HUES64 (cell line): Measurements from ENCODE around the gene ZNF668.

Source experiments
- H3K27ac ChIP-seq: 2 replicates; pipeline ENCODE4 v1.7.0; 2013; ENCODE audit warnings: low read depth, low read length, inconsistent platforms
- H3K27me3 ChIP-seq: 2 replicates; pipeline ENCODE4 v1.6.1; 2013; ENCODE audit warnings: mild to moderate bottlenecking, low read length; ENCODE audit not compliant: insufficient read depth
- H3K36me3 ChIP-seq: 2 replicates; pipeline ENCODE4 v1.6.1; 2013; ENCODE audit warnings: mild to moderate bottlenecking, low read length; ENCODE audit not compliant: insufficient read depth
- H3K4me1 ChIP-seq: 2 replicates; pipeline ENCODE4 v1.6.1; 2013; ENCODE audit warnings: mild to moderate bottlenecking, low read length, moderate library complexity; ENCODE audit not compliant: insufficient read depth
- H3K4me3 ChIP-seq: 2 replicates; pipeline ENCODE4 v1.5.1; 2013; ENCODE audit warnings: mild to moderate bottlenecking, low read length, moderate library complexity
- H3K9ac ChIP-seq: 2 replicates; pipeline ENCODE4 v1.6.1; 2013; ENCODE audit warnings: mild to moderate bottlenecking, low read depth, low read length
- H3K9me3 ChIP-seq: 2 replicates; pipeline ENCODE4 v1.6.1; 2013; ENCODE audit warnings: low read depth, low read length; ENCODE audit not compliant: insufficient read depth
- WGBS: fragments of 150-250, 120-280 bp; methylation state at CpG from one replicate; pipeline ENCODE4 v1.1.7; 2013; ENCODE audit warnings: missing lambda C conversion rate; 5-methylcytosine and 5-hydroxymethylcytosine counted together

The ZNF668 gene

DNA sequence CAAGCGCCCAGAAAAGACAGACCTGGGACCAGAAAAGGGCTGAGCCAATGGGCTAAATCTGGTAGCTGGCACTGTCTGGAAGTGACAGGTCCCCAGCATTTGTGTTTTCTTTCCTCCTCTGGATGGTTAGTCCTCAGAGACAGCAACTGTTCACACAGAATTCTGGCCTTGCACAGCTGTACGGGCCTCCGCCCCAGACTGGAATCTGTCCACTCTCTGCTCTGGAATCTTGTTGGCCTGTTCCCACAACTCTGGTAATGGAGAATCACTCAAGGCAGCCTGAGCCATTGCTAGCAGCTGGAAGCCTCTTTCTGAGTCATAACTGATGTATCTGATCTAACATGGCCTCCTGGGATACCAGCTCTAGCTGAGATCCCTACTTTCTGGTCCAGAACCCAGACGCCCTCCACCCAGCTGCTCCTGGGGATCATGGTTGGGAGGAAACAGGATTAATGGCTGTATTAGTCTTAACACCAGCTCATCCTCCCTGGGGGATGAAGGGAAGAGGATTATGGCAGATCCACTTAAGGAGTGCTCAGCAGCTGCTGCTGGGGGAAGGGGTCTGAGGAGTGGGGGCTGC lies 9.1 kb downstream of the ZNF668 start:
- peaks cover 36% of the 10 kb centered on the region for H3K36me3 ChIP-seq
- H3K9ac ChIP-seq: no peak overlapping the region
- H3K4me3 ChIP-seq: no peak overlapping the region
- no peak overlapping the region for H3K27ac ChIP-seq
- no peaks in the 10 kb centered on the region for H3K9me3 ChIP-seq
- H3K4me1 ChIP-seq: no peaks in the 10 kb centered on the region
- H3K27me3 ChIP-seq: no peaks in the 10 kb centered on the region
- WGBS: 93% methylated on average over 4 of the region's 4 CpGs

GRCh38 chr16:31063843-31064611 lies 10.0 kb downstream of the ZNF668 start:
- Histone ChIP-seq H3K4me1 (no peaks in the 10 kb centered on the region), H3K4me3 (no peak overlapping the region), H3K36me3 (peaks cover 41% of the 10 kb centered on the region), H3K27me3 (no peaks in the 10 kb centered on the region), H3K9ac (no peak overlapping the region), H3K9me3 (no peaks in the 10 kb centered on the region), H3K27ac (no peak overlapping the region)
- 97% methylated on average over 56 of the region's 56 CpGs for WGBS

GRCh38 chr16:31063495-31063842 lies 10.6 kb downstream of the ZNF668 start:
- Histone ChIP-seq H3K27me3 (no peaks in the 10 kb centered on the region), H3K36me3 (peaks cover 41% of the 10 kb centered on the region), H3K27ac (no peak overlapping the region), H3K9ac (no peak overlapping the region), H3K4me1 (no peaks in the 10 kb centered on the region), H3K9me3 (no peaks in the 10 kb centered on the region), H3K4me3 (no peak overlapping the region)
- WGBS: 94% methylated on average over 9 of the region's 9 CpGs

DNA sequence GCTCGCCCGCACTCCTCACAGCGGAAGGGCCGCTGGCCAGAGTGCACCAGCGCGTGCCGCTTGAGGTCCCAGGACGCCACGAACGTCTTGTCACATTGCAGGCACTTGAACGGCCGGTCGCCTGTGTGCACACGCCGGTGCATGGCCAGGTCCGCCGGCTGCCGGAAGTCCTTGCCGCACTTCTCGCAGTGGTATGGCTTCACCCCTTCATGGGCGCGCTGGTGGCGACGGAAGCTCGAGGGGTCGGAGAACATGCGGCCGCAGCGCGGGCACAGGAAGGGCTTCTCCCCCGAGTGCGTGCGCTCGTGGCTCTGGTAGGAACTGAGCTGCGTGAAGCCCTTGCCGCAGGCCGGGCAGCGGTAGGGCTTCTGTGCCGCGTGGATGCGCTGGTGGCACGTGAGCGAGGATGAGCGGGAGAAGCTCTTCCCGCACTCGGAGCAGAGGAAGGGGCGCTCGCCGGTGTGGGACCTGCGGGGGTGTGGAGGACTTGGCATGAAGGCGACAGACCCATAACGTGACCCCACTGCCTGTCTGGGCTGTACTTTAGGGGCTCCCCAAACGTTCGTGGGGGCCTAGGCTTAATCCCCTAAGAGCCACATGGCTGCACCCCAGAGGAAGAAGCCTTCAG lies 12.1 kb downstream of the ZNF668 start:
- Histone ChIP-seq H3K4me3 (no peak overlapping the region), H3K36me3 (peaks cover 43% of the 10 kb centered on the region), H3K27ac (no peak overlapping the region), H3K9me3 (no peaks in the 10 kb centered on the region), H3K9ac (no peak overlapping the region), H3K27me3 (no peaks in the 10 kb centered on the region), H3K4me1 (no peaks in the 10 kb centered on the region)
- WGBS: 96% methylated on average over 54 of the region's 54 CpGs

GRCh38 chr16:31061126-31061812 lies 12.8 kb downstream of the ZNF668 start:
- Histone ChIP-seq H3K9me3 (no peaks in the 10 kb centered on the region), H3K27me3 (no peaks in the 10 kb centered on the region), H3K4me3 (no peak overlapping the region), H3K4me1 (no peaks in the 10 kb centered on the region), H3K36me3 (peaks cover 43% of the 10 kb centered on the region), H3K27ac (no peak overlapping the region), H3K9ac (no peak overlapping the region)
- 96% methylated on average over 42 of the region's 42 CpGs for WGBS

GRCh38 chr16:31055613-31056012 lies 18.4 kb downstream of the ZNF668 start:
- Histone ChIP-seq H3K27me3 (no peaks in the 10 kb centered on the region), H3K4me1 (0 out of 2 replicates have a peak, but pooled peaks cover 4% of the 10 kb centered on the region), H3K27ac (no peak overlapping the region), H3K4me3 (no peak overlapping the region), H3K9ac (no peak overlapping the region), H3K36me3 (peaks cover 13% of the 10 kb centered on the region), H3K9me3 (no peaks in the 10 kb centered on the region)
- WGBS: 87% methylated on average over 4 of the region's 4 CpGs

DNA sequence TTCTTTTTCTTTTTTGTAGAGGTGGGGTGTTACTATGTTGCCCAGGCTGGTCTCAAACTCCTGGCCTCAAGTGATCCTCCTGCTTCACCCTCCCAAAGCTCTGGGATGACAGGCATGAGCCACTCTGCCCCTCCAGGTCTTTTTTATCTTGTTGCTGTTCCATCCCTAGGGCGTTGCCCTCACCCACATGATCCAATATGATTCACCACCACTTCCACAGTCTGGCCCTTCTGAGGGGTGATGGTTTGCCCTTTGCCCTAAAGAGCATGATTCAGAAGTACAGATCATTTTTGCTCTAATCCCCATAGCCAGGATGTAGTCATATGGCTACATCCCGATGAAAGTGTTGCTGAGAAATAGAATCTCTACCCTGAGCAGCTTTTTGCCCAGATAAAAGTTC lies 21.9 kb downstream of the ZNF668 start:
- no peak overlapping the region for H3K4me3 ChIP-seq
- no peak overlapping the region for H3K9ac ChIP-seq
- H3K9me3 ChIP-seq: no peaks in the 10 kb centered on the region
- no peaks in the 10 kb centered on the region for H3K27me3 ChIP-seq
- H3K36me3 ChIP-seq: no peaks in the 10 kb centered on the region
- 90% methylated on average over 2 of the region's 2 CpGs for WGBS
- H3K27ac ChIP-seq: no peak overlapping the region
- H3K4me1 ChIP-seq: 0 out of 2 replicates have a peak, but pooled peaks cover 4% of the 10 kb centered on the region

DNA sequence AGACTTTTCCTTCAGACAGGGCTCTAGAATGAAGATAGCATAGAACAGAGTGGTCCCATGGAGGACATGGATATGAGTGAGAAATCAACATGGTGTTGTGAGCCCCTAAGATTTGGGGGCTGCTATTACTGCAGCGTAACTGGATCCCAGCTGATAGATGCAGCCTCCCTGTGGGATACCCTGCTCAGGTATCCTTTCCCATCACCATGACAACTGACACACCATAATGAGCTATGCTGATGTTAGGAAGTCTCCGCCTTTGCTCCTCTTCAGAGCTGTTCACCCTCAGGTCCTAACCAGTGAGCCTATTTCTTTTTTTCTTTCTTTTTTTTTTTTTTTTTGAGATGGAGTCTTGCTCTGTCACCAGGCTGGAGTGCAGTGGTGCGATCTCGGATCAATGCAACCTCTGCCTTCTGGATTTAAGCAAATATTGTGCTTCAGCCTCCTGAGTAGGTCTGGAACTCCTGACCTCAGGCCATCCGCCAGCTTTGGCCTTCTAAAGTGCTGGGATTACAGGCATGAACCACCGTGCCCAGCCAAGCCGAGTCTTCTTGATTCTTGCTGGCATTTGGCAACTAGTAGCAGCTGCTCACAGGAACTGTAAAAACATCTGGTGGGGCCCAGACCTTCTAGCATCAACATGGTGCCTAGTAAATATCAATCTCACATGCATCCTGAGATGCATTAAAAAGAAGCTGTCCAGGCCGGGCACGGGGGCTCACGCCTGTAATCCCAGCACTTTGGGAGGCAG lies 23.6 kb downstream of the ZNF668 start:
- Histone ChIP-seq H3K27me3 (no peaks in the 10 kb centered on the region), H3K4me1 (no peaks in the 10 kb centered on the region), H3K36me3 (no peaks in the 10 kb centered on the region), H3K27ac (no peak overlapping the region), H3K9me3 (no peaks in the 10 kb centered on the region), H3K4me3 (no peak overlapping the region), H3K9ac (no peak overlapping the region)
- 89% methylated on average over 10 of the region's 10 CpGs for WGBS

DNA sequence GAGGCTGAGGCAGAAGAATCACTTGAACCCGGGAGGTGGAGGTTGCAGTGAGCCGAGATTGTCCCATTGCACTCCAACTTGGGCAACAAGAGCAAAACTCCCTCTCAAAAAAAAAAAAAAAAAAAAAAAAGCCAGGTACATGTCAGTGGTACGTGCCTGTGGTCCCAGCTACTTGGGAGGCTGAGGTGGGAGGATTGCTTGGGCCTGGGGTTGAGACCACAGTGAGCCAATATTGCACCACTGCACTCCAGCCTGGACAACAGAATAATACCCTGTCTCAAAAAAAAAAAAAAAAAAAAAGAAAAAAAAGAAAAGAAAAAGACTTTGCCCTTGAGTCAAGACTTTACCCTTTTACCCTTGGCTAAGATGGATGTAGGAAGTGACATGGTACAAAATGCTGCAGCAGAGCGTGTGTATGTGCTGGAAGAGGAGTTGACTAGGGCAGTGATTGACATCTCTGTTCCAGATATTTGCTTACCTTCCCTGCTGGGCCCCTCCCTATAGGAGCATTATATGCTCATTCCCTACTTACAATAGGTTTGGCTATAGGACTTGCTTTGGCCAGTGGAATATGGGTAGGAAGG lies 30.1 kb downstream of the ZNF668 start:
- Histone ChIP-seq H3K4me3 (no peak overlapping the region), H3K27me3 (no peaks in the 10 kb centered on the region), H3K36me3 (peaks cover 6% of the 10 kb centered on the region; the same call in 1 of the 2 replicates), H3K9me3 (no peaks in the 10 kb centered on the region), H3K27ac (no peak overlapping the region), H3K4me1 (no peaks in the 10 kb centered on the region), H3K9ac (no peak overlapping the region)
- 96% methylated on average over 4 of the region's 4 CpGs for WGBS

GRCh38 chr16:31043352-31043751 lies 30.7 kb downstream of the ZNF668 start:
- no peak overlapping the region for H3K9ac ChIP-seq
- no peak overlapping the region for H3K4me3 ChIP-seq
- H3K36me3 ChIP-seq: peaks cover 6% of the 10 kb centered on the region; the same call in 1 of the 2 replicates
- no peaks in the 10 kb centered on the region for H3K4me1 ChIP-seq
- H3K27me3 ChIP-seq: no peaks in the 10 kb centered on the region
- no peaks in the 10 kb centered on the region for H3K9me3 ChIP-seq
- no peak overlapping the region for H3K27ac ChIP-seq
- 90% methylated on average over 1 of the region's 1 CpG for WGBS
